Measurements from ENCODE around the gene JAM2.
A peak's percentile ranks its signal among the peaks of the same experiment; 100 is the strongest.

JAM2 gene

GRCh38 chr21:25676451-25676850 lies 37.4 kb downstream of the JAM2 start:
- H3K18ac ChIP-seq (ENCODE audit: low read length), result no peak overlapping the region
- H4K8ac ChIP-seq (ENCODE audit: low read depth, low read length), result no peak overlapping the region
- H3K27me3 ChIP-seq (ENCODE audit: insufficient read depth, low read length), result no peaks in the 10 kb centered on the region
- H3K4me3 ChIP-seq (ENCODE audit: low read depth, low read length), result no peak overlapping the region
- no peaks in the 10 kb centered on the region for H3K79me2 ChIP-seq (ENCODE audit: control insufficient read depth, insufficient read depth, low read length, poor library complexity)
- H3K9ac ChIP-seq (ENCODE audit: low read length), result no peak overlapping the region
- H3K23ac ChIP-seq (ENCODE audit: low read length), result no peak overlapping the region
- H4K12ac ChIP-seq (ENCODE audit: low read depth, low read length), result no peak overlapping the region
- no peak overlapping the region for H2AFZ ChIP-seq (ENCODE audit: insufficient read depth, low read length, poor library complexity)
- no peak overlapping the region for H3K14ac ChIP-seq (ENCODE audit: low read length)
- no peak for DNase-seq
- no peaks in the 10 kb centered on the region for H3K36me3 ChIP-seq (ENCODE audit: control insufficient read depth in 1 of 2, insufficient read depth in 2 of 2, low read length in 2 of 2)
- H2BK120ac ChIP-seq (ENCODE audit: insufficient read depth, low read length, poor library complexity), result no peak overlapping the region
- no peak overlapping the region for H4K91ac ChIP-seq (ENCODE audit: low read depth, low read length)
- H2BK5ac ChIP-seq (ENCODE audit: low read depth, low read length, poor library complexity), result no peak overlapping the region
- H3K4me1 ChIP-seq (ENCODE audit: control insufficient read depth in 1 of 2, insufficient read depth in 2 of 2, low read length in 2 of 2), result no peaks in the 10 kb centered on the region
- H3K4me2 ChIP-seq (ENCODE audit: low read length), result no peak overlapping the region
- H3K79me1 ChIP-seq (ENCODE audit: low read length), result no peaks in the 10 kb centered on the region
- H3K4ac ChIP-seq (ENCODE audit: low read depth, low read length), result no peak overlapping the region
- H3K27ac ChIP-seq (ENCODE audit: low read depth, low read length), result no peak overlapping the region
- no peaks in the 10 kb centered on the region for H3K9me3 ChIP-seq (ENCODE audit: insufficient read depth, low read depth, low read length)
- H2AK5ac ChIP-seq (ENCODE audit: low read length), result no peak overlapping the region
- H2BK12ac ChIP-seq (ENCODE audit: low read length), result no peak overlapping the region

GRCh38 chr21:25682382-25682781 lies 43.3 kb downstream of the JAM2 start:
- Histone ChIP-seq H4K12ac (ENCODE audit: low read depth, low read length) (no peak overlapping the region), H3K27ac (ENCODE audit: low read depth, low read length) (no peak overlapping the region)
- WGBS (ENCODE audit: extremely low coverage, insufficient coverage, insufficient read length), result no CpG with 5 or more reads among the region's 9 CpGs

GRCh38 chr21:25687787-25688186 lies 48.7 kb downstream of the JAM2 start:
- H2BK5ac ChIP-seq (ENCODE audit: low read depth, low read length, poor library complexity), result no peak overlapping the region
- H3K36me3 ChIP-seq (ENCODE audit: control insufficient read depth in 1 of 2, insufficient read depth in 2 of 2, low read length in 2 of 2), result no peaks in the 10 kb centered on the region
- no peak overlapping the region for H4K12ac ChIP-seq (ENCODE audit: low read depth, low read length)
- H3K4me3 ChIP-seq (ENCODE audit: low read depth, low read length), result no peak overlapping the region
- H3K4me2 ChIP-seq (ENCODE audit: low read length), result no peak overlapping the region
- no peaks in the 10 kb centered on the region for H3K79me1 ChIP-seq (ENCODE audit: low read length)
- H3K4me1 ChIP-seq (ENCODE audit: control insufficient read depth in 1 of 2, insufficient read depth in 2 of 2, low read length in 2 of 2), result no peaks in the 10 kb centered on the region
- H3K23ac ChIP-seq (ENCODE audit: low read length), result no peak overlapping the region
- H3K14ac ChIP-seq (ENCODE audit: low read length), result no peak overlapping the region
- no peak overlapping the region for H3K18ac ChIP-seq (ENCODE audit: low read length)
- H4K8ac ChIP-seq (ENCODE audit: low read depth, low read length), result no peak overlapping the region
- no peak overlapping the region for H3K4ac ChIP-seq (ENCODE audit: low read depth, low read length)
- H2BK120ac ChIP-seq (ENCODE audit: insufficient read depth, low read length, poor library complexity), result no peak overlapping the region
- no peaks in the 10 kb centered on the region for H3K79me2 ChIP-seq (ENCODE audit: control insufficient read depth, insufficient read depth, low read length, poor library complexity)
- no peak overlapping the region for H4K91ac ChIP-seq (ENCODE audit: low read depth, low read length)
- H3K27me3 ChIP-seq (ENCODE audit: insufficient read depth, low read length), result no peaks in the 10 kb centered on the region
- H3K27ac ChIP-seq (ENCODE audit: low read depth, low read length), result no peak overlapping the region
- H2AK5ac ChIP-seq (ENCODE audit: low read length), result no peak overlapping the region
- WGBS (ENCODE audit: extremely low coverage, insufficient coverage, insufficient read length), result no CpG with 5 or more reads among the region's 4 CpGs
- H2BK12ac ChIP-seq (ENCODE audit: low read length), result no peak overlapping the region
- H2AFZ ChIP-seq (ENCODE audit: insufficient read depth, low read length, poor library complexity), result no peak overlapping the region
- peak in 1 of 2 donors; percentile 5 for DNase-seq
- no peak overlapping the region for H3K9ac ChIP-seq (ENCODE audit: low read length)
- H3K9me3 ChIP-seq (ENCODE audit: insufficient read depth, low read depth, low read length), result no peaks in the 10 kb centered on the region

More at GRCh38 chr21:25682382-25682781, 43.3 kb downstream of the JAM2 start:
- no peak overlapping the region for H2BK120ac ChIP-seq (ENCODE audit: insufficient read depth, low read length, poor library complexity)
- no peak overlapping the region for H3K4me3 ChIP-seq (ENCODE audit: low read depth, low read length)
- H3K36me3 ChIP-seq (ENCODE audit: control insufficient read depth in 1 of 2, insufficient read depth in 2 of 2, low read length in 2 of 2), result no peaks in the 10 kb centered on the region
- H3K79me1 ChIP-seq (ENCODE audit: low read length), result no peaks in the 10 kb centered on the region
- no peak overlapping the region for H2BK12ac ChIP-seq (ENCODE audit: low read length)
- H3K18ac ChIP-seq (ENCODE audit: low read length), result no peak overlapping the region
- no peak overlapping the region for H3K14ac ChIP-seq (ENCODE audit: low read length)
- no peaks in the 10 kb centered on the region for H3K27me3 ChIP-seq (ENCODE audit: insufficient read depth, low read length)
- H4K91ac ChIP-seq (ENCODE audit: low read depth, low read length), result no peak overlapping the region
- no peak overlapping the region for H3K9ac ChIP-seq (ENCODE audit: low read length)
- no peak overlapping the region for H2AK5ac ChIP-seq (ENCODE audit: low read length)
- H4K8ac ChIP-seq (ENCODE audit: low read depth, low read length), result no peak overlapping the region
- DNase-seq, result no peak
- no peaks in the 10 kb centered on the region for H3K79me2 ChIP-seq (ENCODE audit: control insufficient read depth, insufficient read depth, low read length, poor library complexity)
- no peak overlapping the region for H3K23ac ChIP-seq (ENCODE audit: low read length)
- H3K9me3 ChIP-seq (ENCODE audit: insufficient read depth, low read depth, low read length), result no peaks in the 10 kb centered on the region
- no peak overlapping the region for H3K4me2 ChIP-seq (ENCODE audit: low read length)
- H2BK5ac ChIP-seq (ENCODE audit: low read depth, low read length, poor library complexity), result no peak overlapping the region
- no peak overlapping the region for H3K4ac ChIP-seq (ENCODE audit: low read depth, low read length)
- H2AFZ ChIP-seq (ENCODE audit: insufficient read depth, low read length, poor library complexity), result no peak overlapping the region
- H3K4me1 ChIP-seq (ENCODE audit: control insufficient read depth in 1 of 2, insufficient read depth in 2 of 2, low read length in 2 of 2), result no peaks in the 10 kb centered on the region

GRCh38 chr21:25688275-25689155 lies 49.5 kb downstream of the JAM2 start:
- Histone ChIP-seq H3K9me3 (ENCODE audit: insufficient read depth, low read depth, low read length) (no peaks in the 10 kb centered on the region), H4K12ac (ENCODE audit: low read depth, low read length) (no peak overlapping the region), H3K36me3 (ENCODE audit: control insufficient read depth in 1 of 2, insufficient read depth in 2 of 2, low read length in 2 of 2) (no peaks in the 10 kb centered on the region), H4K91ac (ENCODE audit: low read depth, low read length) (no peak overlapping the region), H2AK5ac (ENCODE audit: low read length) (no peak overlapping the region), H2BK5ac (ENCODE audit: low read depth, low read length, poor library complexity) (no peak overlapping the region), H3K23ac (ENCODE audit: low read length) (no peak overlapping the region), H3K4me3 (ENCODE audit: low read depth, low read length) (no peak overlapping the region), H3K4me1 (ENCODE audit: control insufficient read depth in 1 of 2, insufficient read depth in 2 of 2, low read length in 2 of 2) (no peaks in the 10 kb centered on the region), H2BK12ac (ENCODE audit: low read length) (no peak overlapping the region), H2BK120ac (ENCODE audit: insufficient read depth, low read length, poor library complexity) (no peak overlapping the region), H2AFZ (ENCODE audit: insufficient read depth, low read length, poor library complexity) (no peak overlapping the region), H3K4ac (ENCODE audit: low read depth, low read length) (no peak overlapping the region), H3K14ac (ENCODE audit: low read length) (no peak overlapping the region), H3K27ac (ENCODE audit: low read depth, low read length) (no peak overlapping the region), H3K9ac (ENCODE audit: low read length) (no peak overlapping the region), H3K79me2 (ENCODE audit: control insufficient read depth, insufficient read depth, low read length, poor library complexity) (no peaks in the 10 kb centered on the region), H3K18ac (ENCODE audit: low read length) (no peak overlapping the region), H4K8ac (ENCODE audit: low read depth, low read length) (no peak overlapping the region), H3K4me2 (ENCODE audit: low read length) (no peak overlapping the region), H3K79me1 (ENCODE audit: low read length) (no peaks in the 10 kb centered on the region), H3K27me3 (ENCODE audit: insufficient read depth, low read length) (no peaks in the 10 kb centered on the region)
- DNase-seq, result peak; percentile 4 to 72
- no CpG with 5 or more reads among the region's 9 CpGs for WGBS (ENCODE audit: extremely low coverage, insufficient coverage, insufficient read length)

All from trophoblast cell (in vitro differentiated cells and primary cell).